ENCODE measurements around the gene CTIF.

The CTIF gene

DNA sequence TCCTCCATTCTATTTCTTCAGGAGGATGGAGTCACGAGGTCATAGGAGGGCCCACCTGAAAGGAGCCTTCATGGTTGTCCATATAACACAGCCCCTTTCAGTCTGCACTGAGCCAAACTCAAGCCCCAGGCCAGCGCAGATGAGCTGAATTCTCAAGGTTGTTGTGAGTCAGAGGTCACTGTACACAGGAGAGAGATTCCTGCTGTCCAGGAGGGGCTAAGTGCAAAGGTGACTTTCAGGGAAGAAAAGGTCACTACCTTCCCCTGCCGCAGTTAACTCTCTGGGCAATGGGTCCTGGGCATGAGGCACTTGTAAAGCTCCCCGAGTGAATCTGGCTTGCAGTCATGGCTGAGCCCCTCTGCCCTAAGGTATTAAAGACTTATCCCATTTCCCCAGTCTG, 150.7 kb downstream of the CTIF start:
- no peak for DNase-seq

DNA sequence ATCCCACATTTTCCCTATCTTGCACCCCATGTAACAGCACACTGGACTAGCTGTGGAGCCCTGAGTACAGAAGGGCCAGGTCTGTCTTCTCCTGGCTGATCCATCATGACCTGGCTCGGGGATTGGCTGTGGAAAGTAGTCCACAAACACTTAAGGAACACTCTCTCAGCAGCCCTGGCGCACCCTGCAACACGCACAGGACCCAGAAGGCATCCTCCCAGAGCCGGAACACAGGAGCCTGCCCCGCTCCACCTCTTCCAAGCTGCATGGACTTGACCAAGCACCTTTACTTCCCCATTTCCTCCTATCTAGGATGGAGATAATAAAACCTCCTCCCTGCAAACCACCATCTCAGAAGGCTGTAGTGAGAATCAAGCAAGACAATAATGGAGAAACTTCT, 151.7 kb downstream of the CTIF start:
- no peak for DNase-seq

DNA sequence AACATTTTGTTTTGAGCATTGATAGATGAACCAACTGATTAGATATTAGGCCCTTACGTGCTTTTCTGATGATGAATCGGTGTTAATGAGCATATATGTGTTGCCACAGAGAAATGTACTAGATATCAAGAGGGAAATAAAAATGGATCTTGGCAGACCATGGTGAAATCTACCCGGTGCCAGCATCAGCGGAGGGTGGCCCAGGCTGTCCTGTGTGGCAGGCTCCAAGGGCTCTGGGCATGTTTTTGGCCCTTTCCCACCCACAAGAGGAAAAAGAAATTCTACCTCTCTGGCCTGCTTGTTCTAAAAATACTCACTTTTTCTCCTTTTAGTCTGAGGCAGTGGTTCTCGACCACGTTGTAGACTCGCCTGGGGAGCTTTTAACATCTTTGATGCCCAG, 154.2 kb downstream of the CTIF start:
- DNase-seq = no peak

DNA sequence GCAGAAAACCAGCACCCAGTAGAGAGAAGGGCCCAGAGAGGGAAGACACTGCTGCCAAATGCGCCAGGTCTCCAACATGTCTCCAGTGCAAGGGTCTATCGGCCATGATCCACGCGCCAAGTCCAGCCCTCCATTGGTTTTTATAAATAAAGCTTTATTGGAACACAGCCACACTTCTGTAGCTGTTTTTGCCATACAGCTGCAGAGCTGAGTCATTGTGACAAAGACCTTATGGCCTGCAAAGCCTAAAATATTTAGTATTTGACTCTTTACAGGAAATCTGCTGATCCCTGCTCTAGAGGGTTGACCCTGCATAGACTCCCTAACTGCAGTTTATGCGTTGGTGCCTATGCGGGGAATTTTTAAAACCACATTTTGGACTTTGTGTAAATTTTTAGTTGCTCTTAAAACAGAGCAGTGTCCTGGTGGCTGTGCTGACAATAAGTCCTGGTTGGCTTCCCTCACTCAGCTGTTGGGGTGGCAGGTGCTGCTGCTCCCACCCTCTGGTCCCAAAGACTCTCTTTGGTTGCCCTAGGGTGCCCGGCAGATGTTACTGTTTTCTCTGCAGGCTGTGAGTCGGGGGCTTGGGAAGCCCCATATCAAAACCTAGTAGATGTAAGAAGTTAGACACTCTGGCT, 154.9 kb downstream of the CTIF start:
- DNase-seq = no peak

DNA sequence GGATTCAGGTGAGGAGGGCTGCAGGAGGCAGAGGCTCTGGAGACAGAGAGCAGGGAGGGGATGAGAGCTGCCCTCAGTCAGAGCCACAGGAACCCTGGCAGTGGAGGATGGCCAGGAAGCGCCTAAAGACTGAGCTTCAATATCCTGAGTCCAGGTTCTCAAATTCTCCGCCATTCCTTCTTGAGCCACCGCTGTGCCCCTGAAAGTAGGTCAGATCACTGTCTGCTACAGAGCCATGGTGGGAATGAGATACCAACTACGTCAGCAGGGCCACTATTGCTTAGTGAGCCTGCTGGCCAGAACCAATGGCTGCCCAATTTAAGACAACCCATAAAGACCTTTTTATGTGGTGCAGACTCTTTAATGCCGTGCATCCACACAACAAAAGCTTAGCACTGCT, 155.5 kb downstream of the CTIF start:
- DNase-seq = no peak

DNA sequence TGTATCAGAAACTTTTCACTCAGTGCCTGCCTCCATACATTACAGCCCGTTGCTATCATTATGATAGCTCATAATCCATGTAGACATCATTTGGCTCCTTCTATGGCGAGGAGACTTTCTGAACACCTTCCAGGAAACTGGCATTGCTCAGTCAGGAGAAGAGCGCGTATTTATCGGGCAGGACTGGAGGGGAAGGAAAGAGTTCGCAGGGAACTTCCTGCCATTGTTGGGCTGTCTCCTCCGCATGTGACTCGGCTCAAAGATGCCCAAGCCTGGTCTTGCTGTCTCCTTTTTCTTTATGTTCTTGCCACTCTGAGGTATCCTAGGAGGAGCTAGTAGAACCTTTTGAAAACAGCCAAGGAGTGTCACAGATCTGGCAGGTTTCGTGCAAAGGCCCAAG, 156.8 kb downstream of the CTIF start:
- DNase-seq = no peak

DNA sequence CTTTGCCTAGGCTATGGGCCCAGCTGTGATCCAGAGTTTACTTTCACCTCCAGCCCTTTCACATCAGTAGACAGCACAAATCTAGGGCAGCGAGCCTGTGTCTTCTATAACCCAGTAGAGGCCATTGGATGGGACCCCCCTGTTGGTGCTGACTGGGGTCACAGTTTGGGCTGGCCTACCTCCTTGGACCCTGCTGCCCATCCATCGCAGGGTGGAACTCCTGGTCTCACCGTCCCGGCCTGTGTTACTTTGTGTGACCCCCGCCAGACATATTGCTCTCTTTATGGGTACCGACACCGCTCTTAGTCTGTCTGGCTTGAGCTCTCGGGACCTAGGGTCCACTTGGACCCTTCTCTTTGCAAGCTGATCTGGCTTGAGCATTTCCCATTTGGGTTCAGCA, 157.4 kb downstream of the CTIF start:
- no peak for DNase-seq

DNA sequence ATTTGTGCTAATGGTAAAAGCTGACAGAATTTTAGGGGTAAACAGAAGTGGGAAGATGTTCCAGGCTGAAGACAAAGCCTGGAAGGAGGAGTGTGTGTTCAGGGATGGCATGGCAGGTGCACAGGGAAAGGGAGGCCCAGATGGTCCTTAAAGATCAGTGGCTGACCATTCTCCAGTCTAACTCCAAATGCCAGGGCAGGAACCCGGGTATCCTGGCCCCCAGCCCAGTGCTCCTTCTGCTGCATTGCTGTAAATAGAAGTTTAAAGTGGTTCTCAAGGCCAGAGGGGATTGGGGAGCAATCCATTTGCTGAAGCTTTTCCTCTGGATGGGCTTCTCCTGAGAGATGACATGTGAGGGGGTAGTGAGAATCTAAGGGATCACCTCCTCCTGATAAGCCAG, 158.6 kb downstream of the CTIF start:
- no peak for DNase-seq

DNA sequence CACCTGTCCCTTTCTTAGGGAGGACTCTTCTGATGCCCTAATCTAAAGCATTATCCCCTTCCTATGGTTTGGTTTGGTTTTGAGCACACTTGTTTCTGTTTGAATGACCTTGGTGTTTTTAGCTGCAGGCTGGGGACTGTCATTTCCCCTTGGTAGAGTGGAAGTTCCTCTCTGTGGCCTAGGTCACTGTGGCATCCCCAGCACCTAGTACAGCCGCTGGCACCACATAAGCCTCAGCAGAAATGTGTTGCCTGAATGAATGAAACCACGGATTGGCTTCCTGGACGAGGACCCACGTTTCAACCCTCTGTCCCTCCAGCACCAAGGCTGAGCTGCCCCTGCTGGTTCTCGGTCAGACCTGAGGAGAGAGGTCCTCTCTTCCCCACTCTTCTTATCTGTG, 159.9 kb downstream of the CTIF start:
- DNase-seq = peak; percentile 41

DNA sequence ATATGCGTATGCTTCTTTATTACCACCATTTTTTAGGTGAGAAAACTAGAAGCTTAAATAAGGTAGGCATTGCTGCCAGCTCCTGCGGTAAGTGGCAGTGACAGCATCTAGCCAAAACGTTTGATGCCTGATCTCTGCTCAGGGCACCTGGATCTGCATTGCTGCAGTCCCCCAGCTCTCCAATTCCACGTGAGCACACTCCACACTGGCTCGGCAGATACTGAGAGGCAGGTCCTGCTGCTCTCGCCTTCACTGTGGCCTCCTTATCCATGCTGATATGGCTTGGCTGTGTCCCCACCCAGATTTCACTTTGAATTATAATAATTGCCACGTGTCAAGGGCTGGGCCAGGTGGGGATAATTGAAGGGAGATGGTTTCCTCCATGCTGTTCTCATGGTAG, 160.9 kb downstream of the CTIF start:
- DNase-seq = no peak

DNA sequence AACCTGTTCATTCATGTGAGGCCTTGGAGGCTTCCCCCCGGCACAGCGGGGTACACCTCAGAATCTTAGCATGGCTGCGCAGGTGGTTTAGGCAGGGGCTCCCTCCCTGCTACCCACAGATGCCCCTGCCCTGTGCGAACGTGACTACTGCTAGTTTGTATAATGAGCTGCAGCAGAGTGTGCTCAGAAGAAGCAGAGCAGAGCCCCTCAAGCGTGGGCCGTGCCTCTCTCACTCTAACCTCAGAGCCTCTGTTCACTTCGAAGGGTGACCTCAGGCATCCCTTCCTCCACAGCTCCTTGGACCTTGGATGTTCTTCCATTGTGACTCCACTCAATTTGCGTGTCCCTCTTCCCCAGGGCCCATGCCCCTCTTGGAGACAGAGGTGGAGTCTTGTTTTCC, 161.6 kb downstream of the CTIF start:
- no peak for DNase-seq

DNA sequence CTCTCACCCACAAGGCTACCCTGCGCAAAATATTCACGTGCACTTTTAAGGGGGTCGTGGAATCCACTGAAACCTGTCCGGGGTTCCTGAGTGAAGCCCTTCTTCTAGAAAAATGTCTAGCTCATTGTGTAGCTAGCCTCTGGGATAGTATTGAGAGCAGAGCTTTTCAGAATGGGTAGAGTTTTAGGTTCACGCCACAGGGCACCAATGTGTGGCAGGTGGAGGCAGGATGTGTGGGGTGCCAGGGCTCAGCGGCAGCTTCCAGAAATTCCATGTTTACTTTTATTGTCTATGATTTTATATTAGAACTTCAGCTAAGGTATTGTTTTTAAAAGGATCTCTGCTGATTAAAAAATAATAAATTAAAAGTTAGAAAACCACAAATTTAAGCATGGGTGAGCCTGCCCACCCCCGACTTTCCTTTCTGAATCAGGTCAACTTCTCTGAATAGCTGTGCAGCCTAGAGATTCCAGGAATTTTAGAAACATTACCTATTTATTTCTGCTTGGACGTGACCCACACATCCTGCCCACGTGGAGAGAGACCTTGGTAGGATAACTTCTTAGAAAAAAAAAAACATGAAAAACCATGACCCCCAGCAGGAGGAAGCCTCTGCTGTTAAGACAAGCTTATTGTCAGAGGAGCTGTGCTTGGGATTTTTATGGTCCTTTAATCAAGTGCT, 163.7 kb downstream of the CTIF start:
- no peak for DNase-seq

DNA sequence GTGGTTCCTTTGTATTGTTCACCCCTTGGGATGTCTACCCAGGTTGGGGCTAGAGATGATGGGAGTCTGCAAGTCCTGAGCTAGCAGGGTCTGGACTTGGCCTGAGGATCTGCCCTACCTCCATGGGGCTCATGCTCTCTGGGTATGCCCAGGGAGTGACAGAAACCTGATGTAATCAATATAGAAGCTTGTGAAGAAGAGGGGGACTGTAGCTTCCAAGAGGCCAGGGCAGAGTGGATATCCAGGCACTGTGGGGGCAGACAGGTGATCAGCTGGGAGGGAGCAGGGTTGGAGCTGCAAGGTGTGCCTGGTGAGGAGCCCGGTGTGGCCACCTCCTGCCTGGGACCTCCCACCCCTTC, 164.2 kb downstream of the CTIF start:
- no peak for DNase-seq

DNA sequence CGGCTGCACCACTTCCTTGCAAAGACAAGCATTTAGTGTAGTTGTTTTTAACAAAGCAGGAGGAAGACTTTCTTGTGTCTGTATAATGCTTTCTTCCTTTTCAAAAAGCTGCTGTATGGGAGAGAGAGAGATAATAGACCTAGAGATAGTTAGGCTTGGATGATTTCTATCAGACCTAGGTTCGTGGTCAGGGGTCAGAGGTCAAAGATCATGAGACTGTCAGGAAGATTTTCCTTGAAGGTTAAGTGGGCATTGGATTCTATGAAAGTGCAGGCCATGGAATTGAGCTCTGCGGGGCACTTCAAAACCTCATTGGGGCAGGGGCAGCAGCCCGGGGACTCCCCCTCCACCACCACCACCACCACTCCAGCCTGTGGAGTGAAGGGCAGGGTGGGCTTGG, 164.6 kb downstream of the CTIF start:
- no peak for DNase-seq

DNA sequence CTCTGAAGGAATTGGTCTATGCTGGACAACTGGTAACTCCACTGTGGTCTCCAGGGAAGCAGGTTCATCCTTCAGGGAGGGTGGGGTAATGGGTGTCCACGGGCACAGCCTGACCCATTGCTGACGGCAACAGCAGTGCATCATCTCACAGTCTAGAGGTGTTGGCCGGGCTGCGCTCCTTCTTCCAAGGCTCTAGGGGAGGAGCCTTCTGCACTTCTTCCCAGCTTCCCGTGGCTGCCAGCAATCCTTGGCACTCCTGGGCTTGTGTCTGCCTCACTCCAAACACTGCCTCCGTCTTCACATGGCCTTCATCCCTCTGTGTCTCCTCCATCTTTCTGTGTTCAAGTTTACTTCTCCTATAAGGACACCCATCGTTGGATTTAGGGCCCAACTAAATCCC, 166.2 kb downstream of the CTIF start:
- no peak for DNase-seq

DNA sequence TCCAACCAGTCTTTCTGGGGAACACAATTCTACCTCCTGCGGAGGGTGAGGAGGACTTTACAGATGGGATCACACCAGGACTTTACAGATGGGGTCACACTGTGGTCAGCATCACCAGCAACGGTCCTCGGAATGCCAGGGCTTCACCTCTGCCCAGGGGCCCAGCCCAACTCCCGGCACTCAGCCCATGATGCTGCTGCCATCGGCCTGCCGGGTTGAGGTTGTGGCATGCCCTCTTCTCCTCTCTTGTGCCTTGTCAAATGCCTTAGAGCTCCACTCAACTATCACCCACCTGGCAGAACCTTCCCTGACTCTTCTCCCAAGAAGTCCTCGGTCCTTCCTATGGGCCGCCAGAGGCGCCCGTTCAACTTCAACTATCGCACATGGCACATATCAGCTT, 166.7 kb downstream of the CTIF start:
- DNase-seq = no peak

DNA sequence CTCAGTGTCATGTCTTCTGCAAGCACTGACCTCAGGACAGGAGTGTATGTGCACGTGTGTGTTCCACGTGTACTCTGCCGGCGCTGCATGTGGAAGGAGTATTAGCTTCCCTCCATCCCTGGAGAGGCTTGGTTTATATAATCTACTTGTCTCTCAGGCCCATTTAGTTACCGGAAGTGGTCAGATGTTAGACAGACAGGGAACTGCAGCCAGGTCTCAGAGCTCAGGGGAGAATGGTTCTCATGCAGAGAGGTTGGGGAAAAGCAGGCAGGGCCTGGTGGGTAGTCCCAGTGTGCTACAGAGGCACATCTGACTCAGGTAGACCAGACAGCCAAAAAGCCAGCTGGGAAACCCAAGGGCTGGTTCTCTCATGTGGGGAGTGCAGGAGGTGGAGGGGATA, 167.9 kb downstream of the CTIF start:
- DNase-seq = no peak

DNA sequence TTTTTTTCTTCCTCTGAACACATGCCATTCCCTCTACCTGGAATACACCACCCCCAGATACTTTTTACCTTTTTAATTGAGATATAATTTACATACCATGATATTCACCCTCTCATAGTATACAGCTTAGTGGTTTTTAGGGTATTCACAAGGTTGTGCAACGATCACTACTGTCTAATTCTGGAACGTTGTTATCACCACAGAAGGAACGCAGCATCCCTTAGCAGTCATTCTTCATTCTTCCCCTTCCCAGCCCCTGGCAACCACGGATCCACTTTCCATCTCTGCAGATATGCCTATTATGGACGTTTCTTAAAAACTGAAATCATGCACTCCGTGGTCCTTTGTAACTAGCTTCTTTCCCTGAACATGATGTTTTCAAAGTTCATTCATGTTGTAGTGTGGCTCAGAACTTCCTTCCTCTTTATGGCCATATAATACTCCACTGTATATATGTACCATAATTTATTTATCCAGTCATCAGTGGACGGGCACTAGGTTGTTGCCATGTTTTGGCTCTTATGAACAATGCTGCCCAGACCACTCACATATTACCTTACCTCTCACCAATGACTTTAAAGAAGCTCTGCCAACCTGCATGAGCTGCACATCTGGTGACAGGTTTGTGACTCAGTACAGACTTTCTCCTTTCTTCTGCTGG, 168.9 kb downstream of the CTIF start:
- no peak for DNase-seq

DNA sequence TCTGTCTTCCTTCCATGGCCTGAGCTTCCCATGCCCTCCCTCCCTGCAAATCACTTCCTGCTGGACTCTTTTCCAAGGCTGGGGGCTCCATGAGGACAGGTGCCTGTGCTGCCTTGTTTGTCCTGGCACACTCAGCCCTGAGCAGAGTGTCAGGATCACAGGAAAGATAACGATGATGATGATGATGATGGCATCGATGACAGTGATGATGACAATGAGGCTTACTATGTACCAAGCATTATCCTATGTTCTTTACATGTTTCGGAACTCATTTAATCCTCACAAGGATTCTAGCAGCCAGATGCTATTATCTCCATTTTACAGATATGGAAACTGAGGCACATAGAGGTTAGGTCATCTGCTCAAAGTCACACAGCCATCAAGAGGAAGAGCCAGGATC, 170.0 kb downstream of the CTIF start:
- DNase-seq = no peak

DNA sequence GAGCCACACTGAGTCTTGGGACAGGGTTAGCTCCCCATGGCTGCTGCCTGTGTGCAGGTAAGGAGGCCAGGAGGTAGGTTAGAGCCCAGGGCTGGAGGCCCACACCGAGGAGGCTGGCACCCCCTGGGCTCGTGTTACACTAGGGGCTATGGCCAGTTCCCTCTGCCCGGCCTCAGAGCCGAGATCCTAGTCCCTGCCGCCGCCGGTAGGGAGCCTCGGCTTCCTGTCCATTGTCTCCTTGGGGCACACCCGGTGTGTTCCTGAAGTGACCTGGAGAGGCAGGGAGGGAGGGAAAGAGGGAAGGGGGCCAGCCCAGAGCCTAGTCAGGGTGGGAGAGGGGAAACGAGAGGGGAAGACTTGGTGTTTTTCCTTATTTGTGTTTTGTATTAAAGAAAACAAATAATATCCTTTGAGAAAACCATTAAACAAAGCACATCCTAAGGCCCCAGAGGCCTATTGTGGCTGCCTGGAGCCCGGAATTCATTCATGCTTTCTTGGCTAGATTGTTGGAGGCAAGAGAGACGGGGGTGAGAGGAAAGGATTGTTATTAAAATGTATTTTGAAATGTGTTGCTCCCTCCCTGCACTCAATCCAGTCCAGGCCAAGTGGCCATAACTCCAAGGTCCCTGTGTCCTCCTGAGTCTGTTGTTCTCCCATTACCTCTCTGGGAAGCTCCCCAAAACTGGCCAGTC, 170.7 kb downstream of the CTIF start:
- DNase-seq = no peak

DNA sequence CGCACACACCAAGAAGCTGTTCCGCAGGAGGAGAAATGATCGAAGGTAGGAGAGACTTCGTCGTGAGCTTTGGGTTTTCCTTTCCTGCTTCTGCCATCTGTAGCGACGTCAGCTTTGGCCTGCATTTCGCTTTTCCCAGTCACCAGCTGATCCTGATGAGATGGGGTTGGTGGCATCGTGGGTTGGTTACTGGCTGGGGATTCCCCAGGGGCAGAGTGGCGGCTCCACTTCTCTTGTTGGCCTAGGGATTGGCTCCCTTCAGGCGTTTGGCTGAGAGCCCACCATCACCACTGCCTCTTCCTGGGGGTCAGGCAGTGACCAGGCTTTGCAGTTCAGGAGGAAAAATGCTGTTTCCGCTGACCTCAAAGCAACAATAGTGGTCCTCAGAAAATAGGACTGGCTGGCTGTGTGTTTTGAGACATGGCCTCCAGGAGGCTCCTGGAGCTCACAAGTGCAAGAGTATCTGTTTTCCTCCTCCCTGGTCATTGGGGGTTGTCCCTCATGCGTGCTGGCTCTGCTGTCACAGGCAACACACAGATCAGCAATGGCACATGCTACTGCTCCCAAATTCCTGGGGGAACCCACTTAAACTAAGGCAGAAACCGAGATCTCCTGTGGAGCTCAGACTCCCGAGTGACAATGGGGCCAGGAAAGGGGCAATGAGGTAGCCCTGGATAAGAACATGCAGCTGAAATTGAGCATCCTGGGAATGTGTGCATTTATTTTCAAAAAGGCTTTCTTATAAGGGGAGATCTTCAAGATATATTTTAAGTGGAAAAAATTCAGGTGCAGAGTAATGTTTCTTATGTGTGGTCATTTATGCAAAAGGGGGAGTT, 173.0 kb downstream of the CTIF start:
- DNase-seq = no peak

DNA sequence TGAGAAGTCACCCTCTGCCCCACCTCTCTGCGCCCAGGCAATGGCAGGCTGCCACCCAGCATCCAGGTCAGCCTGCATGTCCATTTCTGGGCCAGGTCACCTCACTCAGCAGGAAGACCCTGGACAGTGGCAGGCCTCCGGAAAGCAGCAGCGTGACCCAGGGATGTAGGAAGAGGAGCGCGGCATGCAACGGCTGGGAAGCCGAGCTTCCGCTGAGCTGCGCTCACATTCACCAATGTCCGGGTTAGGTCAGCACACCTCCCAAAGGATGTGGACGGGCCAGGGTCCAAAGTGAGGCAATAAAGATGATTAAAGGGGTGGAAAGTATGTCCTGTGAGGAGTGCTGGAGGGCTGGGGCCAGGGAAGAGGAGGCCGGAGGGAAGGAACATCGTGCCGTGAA, 174.5 kb downstream of the CTIF start:
- no peak for DNase-seq

DNA sequence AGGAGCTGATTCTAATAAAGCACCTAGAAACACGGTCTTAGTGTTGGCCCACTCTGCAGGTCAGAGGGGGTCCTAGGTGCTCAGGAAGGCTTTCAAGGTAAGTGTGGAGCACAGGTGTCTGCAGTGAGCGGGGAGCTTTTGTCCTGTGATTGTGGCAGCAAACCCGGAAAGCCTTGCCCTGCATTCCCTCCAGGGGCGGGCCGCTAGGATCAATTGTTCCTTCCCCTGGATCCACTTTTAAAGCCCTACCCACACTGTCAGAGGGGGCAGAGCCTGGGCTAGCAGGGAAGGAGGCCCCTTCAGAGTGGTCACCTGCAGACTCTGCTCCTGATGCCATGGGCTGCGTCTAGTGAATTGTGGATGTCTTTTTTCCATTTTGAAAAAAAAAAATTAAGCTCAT, 176.0 kb downstream of the CTIF start:
- DNase-seq = no peak

All from activated CD4-positive, alpha-beta T cell treated with anti-CD3 and anti-CD28 coated beads, Interleukin-2, Interleukin-6, amounts not matched to agents 100 ng/mL and 50 ng/mL, durations not matched to agents 16 hours and 8 hours (primary cell).